Panc1 (cell line): ENCODE results near the gene ABO. TPM values are rescaled to one million over a fixed set of nuclear protein-coding genes. Genes with fewer than 3 reads are reported as not detected.
"Not testable (repeated sequence)": the region's sequence is repeated elsewhere in the genome, so short reads cannot be mapped to it uniquely, and the experiment has no call there.

Source experiments
- ATAC-seq: fragments of 200-7000 bp; cut with Tn5 transposase; 2 replicates; pipeline ENCODE4 v1.9.1; 2020; ENCODE audit warnings: mild to moderate bottlenecking, moderate library complexity
- BruUV-seq: library from RNA; stranded (reverse); fragments of 400-500 nt; replicated peaks from 2 replicates; lab custom pipeline; 2021; lab: Mats Ljungman, UMichigan
- CTCF ChIA-PET: fragments of 300-600 bp; sonication (Branson Sonifier 250); formaldehyde crosslinking; loops from one replicate; lab custom pipeline; 2022; ENCODE audit warnings: antibody characterized with exemption; lab: Charles Lee
- POLR2A ChIA-PET: fragments of 300-600 bp; sonication (Branson Sonifier 250); formaldehyde crosslinking; loops from one replicate; lab custom pipeline; 2022; ENCODE audit warnings: antibody characterized with exemption; lab: Charles Lee
- DNase-seq: peaks from one replicate; pipeline ENCODE4 v3.0.0-alpha.2; 2010; ENCODE audit warnings: low read depth, low spot score
- H3K27ac ChIP-seq: 2 replicates; pipeline ENCODE4 v1.5.1; 2011; ENCODE audit warnings: mild to moderate bottlenecking, low read length, inconsistent platforms
- H3K27me3 ChIP-seq: fragments of 200-500 bp; sonication (Bioruptor generic); 2 replicates; pipeline ENCODE4 v1.6.0; 2014; ENCODE audit warnings: low read length, inconsistent platforms; ENCODE audit not compliant: control insufficient read depth, insufficient read depth
- H3K36me3 ChIP-seq: fragments of 200-500 bp; sonication (Bioruptor generic); 2 replicates; pipeline ENCODE4 v1.5.1; 2014; ENCODE audit warnings: inconsistent platforms, mild to moderate bottlenecking, low read length, moderate library complexity; ENCODE audit not compliant: control insufficient read depth, insufficient read depth
- H3K4me1 ChIP-seq: 2 replicates; pipeline ENCODE4 v1.5.1; 2011; ENCODE audit warnings: inconsistent platforms, mild to moderate bottlenecking, low read length, moderate library complexity; ENCODE audit not compliant: control insufficient read depth, insufficient read depth
- H3K4me3 ChIP-seq, 2 experiments: 2 replicates each; pipeline ENCODE4 v1.5.1; 2011 to 2012; ENCODE audit warnings: low read depth in 2 of 2, low read length in 2 of 2, mild to moderate bottlenecking in 2 of 2, inconsistent platforms in 1 of 2, moderate library complexity in 1 of 2
- H3K9me3 ChIP-seq: fragments of 200-500 bp; sonication (Bioruptor generic); 2 replicates; pipeline ENCODE4 v1.5.1; 2014; ENCODE audit warnings: low read depth, mild to moderate bottlenecking, inconsistent platforms, low read length, moderate library complexity; ENCODE audit not compliant: control insufficient read depth, insufficient read depth
- POLR2AphosphoS5 ChIP-seq: IDR thresholded peaks from 2 replicates; pipeline ENCODE4 v1.6.1; 2012; ENCODE audit warnings: mild to moderate bottlenecking, low read depth, low read length, moderate library complexity
- SIN3A ChIP-seq: IDR thresholded peaks from 2 replicates; pipeline ENCODE4 v1.6.1; 2012; ENCODE audit warnings: low read depth, mild to moderate bottlenecking, low read length, moderate library complexity, borderline replicate concordance; ENCODE audit not compliant: insufficient read depth
- TCF7L2 ChIP-seq: IDR thresholded peaks from 2 replicates; pipeline ENCODE4 v1.6.1; 2011; ENCODE audit warnings: mild to moderate bottlenecking, low read depth, low read length, inconsistent platforms
- in situ Hi-C: cut with HindIII; loops from 2 replicates; pipeline ENCODE4 v1.10.0; 2016; ENCODE audit warnings: low sequenced_read_pairs, low pct_unique_long_range_greater_than_20kb
- intact Hi-C: fragments of 100-400 bp; cut with micrococcal nuclease; formaldehyde crosslinking; loops from one replicate; pipeline ENCODE4 v1.10.0; 2022; ENCODE audit not compliant: unreplicated experiment
- total RNA-seq: library from RNA; stranded (reverse); gene quantifications from one replicate; pipeline ENCODE4 v1.2.1, GENCODE V29; 2021; ENCODE audit not compliant: unreplicated experiment
- TF ChIP-seq, protein P1 (sequence below): fragments of 450-650 bp; IDR thresholded peaks from 2 replicates; pipeline ENCODE4 v1.5.1; 2017; ENCODE audit warnings: mild to moderate bottlenecking
- TF ChIP-seq, protein P2 (sequence below), 2 experiments: IDR thresholded peaks; 2 replicates each; pipeline ENCODE4 v1.6.1; 2011 to 2012; ENCODE audit warnings: low read depth in 2 of 2, control low read depth in 1 of 2, low read length in 1 of 2, mild to moderate bottlenecking in 1 of 2, moderate library complexity in 1 of 2; ENCODE audit not compliant: insufficient read depth in 1 of 2

Gene ABO
- total RNA-seq, 1 experiment from 2014 or later = 0.10 TPM

DNA sequence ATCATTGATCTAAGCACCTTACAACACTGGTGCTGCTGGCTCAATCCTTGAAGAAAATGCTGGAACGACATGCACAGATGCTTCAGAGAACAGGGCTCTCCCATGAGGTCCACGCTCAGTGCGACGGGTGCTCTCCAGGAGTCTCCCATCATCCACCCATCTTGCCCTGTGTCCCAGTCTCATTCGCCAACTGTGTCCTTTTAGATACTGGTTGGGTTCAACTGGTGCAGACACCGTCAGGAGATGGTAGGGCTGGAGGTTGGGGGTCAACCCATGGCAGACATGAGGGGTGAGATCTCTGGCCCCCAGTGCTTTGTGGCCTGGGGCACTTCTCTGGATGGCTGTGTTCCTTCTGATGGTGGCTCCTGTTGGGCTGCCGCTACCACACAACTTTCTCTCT, 64.4 kb downstream of the ABO start:
- POLR2A ChIA-PET = no interaction called here
- ATAC-seq (no peak), DNase-seq (no peak)
- no peak overlapping the region for H3K4me3 ChIP-seq
- intact Hi-C loops (no loop called here), in situ Hi-C loops (no loop called here)
- no peaks in the 10 kb centered on the region for H3K4me1 ChIP-seq
- no peaks in the 10 kb centered on the region for H3K36me3 ChIP-seq
- TF ChIP-seq SIN3A = no peak
- TF ChIP-seq, protein P1, sequence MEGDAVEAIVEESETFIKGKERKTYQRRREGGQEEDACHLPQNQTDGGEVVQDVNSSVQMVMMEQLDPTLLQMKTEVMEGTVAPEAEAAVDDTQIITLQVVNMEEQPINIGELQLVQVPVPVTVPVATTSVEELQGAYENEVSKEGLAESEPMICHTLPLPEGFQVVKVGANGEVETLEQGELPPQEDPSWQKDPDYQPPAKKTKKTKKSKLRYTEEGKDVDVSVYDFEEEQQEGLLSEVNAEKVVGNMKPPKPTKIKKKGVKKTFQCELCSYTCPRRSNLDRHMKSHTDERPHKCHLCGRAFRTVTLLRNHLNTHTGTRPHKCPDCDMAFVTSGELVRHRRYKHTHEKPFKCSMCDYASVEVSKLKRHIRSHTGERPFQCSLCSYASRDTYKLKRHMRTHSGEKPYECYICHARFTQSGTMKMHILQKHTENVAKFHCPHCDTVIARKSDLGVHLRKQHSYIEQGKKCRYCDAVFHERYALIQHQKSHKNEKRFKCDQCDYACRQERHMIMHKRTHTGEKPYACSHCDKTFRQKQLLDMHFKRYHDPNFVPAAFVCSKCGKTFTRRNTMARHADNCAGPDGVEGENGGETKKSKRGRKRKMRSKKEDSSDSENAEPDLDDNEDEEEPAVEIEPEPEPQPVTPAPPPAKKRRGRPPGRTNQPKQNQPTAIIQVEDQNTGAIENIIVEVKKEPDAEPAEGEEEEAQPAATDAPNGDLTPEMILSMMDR = no peak
- TF ChIP-seq, protein P2, sequence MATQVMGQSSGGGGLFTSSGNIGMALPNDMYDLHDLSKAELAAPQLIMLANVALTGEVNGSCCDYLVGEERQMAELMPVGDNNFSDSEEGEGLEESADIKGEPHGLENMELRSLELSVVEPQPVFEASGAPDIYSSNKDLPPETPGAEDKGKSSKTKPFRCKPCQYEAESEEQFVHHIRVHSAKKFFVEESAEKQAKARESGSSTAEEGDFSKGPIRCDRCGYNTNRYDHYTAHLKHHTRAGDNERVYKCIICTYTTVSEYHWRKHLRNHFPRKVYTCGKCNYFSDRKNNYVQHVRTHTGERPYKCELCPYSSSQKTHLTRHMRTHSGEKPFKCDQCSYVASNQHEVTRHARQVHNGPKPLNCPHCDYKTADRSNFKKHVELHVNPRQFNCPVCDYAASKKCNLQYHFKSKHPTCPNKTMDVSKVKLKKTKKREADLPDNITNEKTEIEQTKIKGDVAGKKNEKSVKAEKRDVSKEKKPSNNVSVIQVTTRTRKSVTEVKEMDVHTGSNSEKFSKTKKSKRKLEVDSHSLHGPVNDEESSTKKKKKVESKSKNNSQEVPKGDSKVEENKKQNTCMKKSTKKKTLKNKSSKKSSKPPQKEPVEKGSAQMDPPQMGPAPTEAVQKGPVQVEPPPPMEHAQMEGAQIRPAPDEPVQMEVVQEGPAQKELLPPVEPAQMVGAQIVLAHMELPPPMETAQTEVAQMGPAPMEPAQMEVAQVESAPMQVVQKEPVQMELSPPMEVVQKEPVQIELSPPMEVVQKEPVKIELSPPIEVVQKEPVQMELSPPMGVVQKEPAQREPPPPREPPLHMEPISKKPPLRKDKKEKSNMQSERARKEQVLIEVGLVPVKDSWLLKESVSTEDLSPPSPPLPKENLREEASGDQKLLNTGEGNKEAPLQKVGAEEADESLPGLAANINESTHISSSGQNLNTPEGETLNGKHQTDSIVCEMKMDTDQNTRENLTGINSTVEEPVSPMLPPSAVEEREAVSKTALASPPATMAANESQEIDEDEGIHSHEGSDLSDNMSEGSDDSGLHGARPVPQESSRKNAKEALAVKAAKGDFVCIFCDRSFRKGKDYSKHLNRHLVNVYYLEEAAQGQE (IDR thresholded peaks at IDR 0.05; ENCODE audit: insufficient read depth in 1 of 2, low read depth in 2 of 2, low read length in 1 of 2) = no peak
- H3K27ac ChIP-seq = no peak overlapping the region
- CTCF ChIA-PET = no interaction called here
- BruUV-seq = no TSS peak
- H3K9me3 ChIP-seq = 0 out of 2 replicates have a peak, but pooled peaks cover 4% of the 10 kb centered on the region
- no peaks in the 10 kb centered on the region for H3K27me3 ChIP-seq

DNA sequence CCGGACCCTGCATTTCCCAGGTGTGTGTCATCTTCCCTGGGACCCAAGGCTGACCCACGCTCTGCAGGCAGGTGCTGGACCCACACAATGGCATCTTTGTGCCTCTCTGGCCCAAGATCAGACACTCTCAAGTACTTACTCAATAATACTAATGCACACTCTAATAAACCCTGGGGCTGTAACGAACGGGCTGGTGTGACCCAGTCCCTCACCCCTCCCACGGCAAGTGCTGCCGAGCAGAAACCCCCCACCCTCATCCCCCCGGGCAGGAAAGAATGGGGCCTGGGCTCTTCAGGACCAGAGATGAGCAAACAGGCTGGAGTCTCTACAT, 64.8 kb downstream of the ABO start:
- Histone ChIP-seq H3K4me3 (no peak overlapping the region), H3K27ac (no peak overlapping the region), H3K36me3 (no peaks in the 10 kb centered on the region), H3K4me1 (no peaks in the 10 kb centered on the region), H3K9me3 (0 out of 2 replicates have a peak, but pooled peaks cover 4% of the 10 kb centered on the region), H3K27me3 (no peaks in the 10 kb centered on the region)
- BruUV-seq = no TSS peak
- ATAC-seq = no peak
- TF ChIP-seq POLR2AphosphoS5 (no peak), SIN3A (no peak), TCF7L2 (no peak)
- TF ChIP-seq, protein P1 = no peak
- TF ChIP-seq, protein P2 (IDR thresholded peaks at IDR 0.05; ENCODE audit: insufficient read depth in 1 of 2, low read depth in 2 of 2, low read length in 1 of 2) = no peak
- intact Hi-C loops (no loop called here), in situ Hi-C loops (no loop called here)
- CTCF ChIA-PET = no interaction called here
- POLR2A ChIA-PET = no interaction called here
- DNase-seq = no peak

- H3K4me3 ChIP-seq, H3K4me1 ChIP-seq, H3K36me3 ChIP-seq, BruUV-seq, H3K27ac ChIP-seq, intact Hi-C loops, DNase-seq, H3K9me3 ChIP-seq, H3K27me3 ChIP-seq, POLR2A ChIA-PET, in situ Hi-C loops, CTCF ChIA-PET: not testable (repeated sequence)
- ATAC-seq = 0 out of 2 replicates have a peak, but pooled peaks have one; percentile 35
These were observed 65.4 kb downstream of the ABO start for GRCh38 chr9:133209327-133210201.
